ENCODE results near the gene SRGAP1.
"Not testable (repeated sequence)": the region's sequence is repeated elsewhere in the genome, so short reads cannot be mapped to it uniquely, and the experiment has no call there.

Gene SRGAP1

GRCh38 chr12:64092507-64093196 lies 248.2 kb downstream of the SRGAP1 start:
- DNase-seq = no peak

- no peak for DNase-seq
Measured at GRCh38 chr12:64093689-64094088, 249.2 kb downstream of the SRGAP1 start.

GRCh38 chr12:64097366-64098105 lies 253.0 kb downstream of the SRGAP1 start:
- no peak for DNase-seq

GRCh38 chr12:64098709-64099354 lies 254.3 kb downstream of the SRGAP1 start:
- no peak for DNase-seq

- DNase-seq = no peak
Measured at GRCh38 chr12:64099397-64099796, 254.9 kb downstream of the SRGAP1 start.

- no peak for DNase-seq
Measured at GRCh38 chr12:64102339-64102738, 257.8 kb downstream of the SRGAP1 start.

DNA sequence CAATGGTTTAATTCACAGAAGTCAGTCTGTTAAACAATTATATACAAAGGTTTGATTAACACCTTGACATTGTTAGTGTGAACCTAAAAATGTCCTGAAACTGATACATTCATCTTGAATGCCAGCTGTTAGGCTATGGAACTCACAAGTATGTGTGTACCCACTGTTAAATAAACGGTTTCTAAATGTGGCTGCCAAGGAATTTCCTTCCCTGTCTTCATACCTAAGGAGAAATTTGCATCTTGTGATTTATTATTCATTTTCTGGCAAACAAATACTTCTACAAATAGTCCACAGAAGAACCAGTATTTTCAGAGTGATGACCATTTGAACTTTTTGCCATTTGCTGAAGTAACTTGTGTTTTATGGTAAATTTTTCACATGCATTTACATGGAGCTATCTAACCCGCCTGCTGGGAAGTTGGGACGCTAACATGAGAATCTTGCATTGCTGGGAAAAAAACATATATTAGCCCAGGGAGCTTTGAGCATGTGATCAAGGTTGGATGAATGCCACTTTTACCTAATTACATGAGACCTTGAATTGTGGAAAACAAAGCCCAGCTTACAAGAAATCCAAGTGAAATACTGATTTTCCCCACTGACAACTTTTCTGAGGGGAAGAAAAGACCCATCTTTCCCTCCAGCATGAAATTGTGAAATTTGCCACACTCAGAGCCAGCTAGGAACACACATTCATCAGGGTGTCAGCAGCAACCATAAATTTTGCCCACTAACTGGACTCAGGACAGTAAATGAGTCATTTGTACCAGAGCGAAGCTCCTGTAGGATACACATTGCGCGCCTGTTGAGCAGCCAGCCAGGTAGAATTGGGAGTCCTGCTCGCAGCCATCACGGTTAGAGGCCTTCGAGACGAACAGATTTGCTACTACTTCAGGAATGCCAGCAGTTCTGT lies 259.6 kb downstream of the SRGAP1 start:
- DNase-seq = no peak

- peak; percentile 33 for DNase-seq
Measured at GRCh38 chr12:64105026-64105425, 260.5 kb downstream of the SRGAP1 start.

- no peak for DNase-seq
Measured at GRCh38 chr12:64107776-64108175, 263.3 kb downstream of the SRGAP1 start.

DNA sequence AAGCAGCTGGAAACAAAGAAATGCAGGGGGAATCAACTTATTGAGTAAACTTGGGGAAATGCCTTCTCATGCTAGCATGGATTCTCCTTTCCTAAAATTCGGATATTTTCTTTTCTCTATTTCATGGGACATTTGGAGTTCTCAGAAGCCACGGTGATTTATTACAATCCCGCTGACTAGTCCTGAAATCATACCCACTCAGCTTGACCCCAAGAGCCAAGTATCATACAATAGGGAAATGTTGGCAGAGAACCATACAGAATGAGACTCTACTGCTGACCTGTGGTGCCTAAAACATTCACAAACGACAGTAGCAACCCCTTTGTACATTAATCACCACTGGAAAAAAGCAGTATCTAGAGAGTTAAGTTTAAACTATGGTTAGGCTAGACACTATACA lies 265.2 kb downstream of the SRGAP1 start:
- DNase-seq = no peak

- no peak for DNase-seq
Measured at GRCh38 chr12:64110864-64111263, 266.4 kb downstream of the SRGAP1 start.

DNA sequence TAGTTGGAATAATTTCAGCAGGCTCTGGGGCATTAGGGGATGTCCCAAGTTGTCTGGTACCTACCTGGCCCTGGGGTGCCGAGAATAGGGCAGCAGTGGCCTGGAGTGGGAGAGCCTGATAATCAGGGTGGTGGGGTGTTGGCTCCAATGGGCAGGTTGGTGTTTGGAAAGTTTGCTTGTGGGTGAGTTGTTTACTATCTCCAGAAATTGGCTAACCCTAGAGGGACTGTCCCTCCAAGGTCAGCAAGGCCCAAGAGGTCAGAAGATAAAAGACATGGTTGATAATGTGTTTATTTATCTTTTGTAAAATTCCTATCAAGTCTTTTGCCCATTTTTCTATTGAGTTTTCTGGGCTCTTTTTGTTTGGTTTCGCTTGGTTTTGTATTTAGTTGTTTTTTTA lies 272.5 kb downstream of the SRGAP1 start:
- DNase-seq = no peak

- no peak for DNase-seq
Measured at GRCh38 chr12:64120568-64120967, 276.1 kb downstream of the SRGAP1 start.

GRCh38 chr12:64121086-64121485 lies 276.6 kb downstream of the SRGAP1 start:
- DNase-seq = not testable (repeated sequence)

DNA sequence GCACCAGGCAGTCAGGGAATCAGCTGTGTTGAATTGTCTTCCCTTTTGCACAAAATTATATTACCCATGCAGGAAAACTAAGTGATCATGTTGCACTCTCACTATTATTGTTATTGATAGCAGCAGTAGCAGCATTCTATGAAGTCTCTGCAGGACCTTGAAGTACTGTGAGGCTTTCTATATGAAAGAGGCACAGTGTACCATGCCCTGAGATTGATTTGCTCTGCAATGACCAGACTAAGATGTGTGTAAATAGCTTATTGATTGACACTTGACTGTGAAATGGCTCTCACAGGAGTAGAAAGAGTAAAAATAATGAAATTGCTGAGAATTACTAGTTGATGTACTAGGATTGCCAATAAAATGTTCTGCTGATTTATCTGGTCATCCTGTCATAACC lies 277.7 kb downstream of the SRGAP1 start:
- DNase-seq = peak; percentile 61

- DNase-seq = no peak
Measured at GRCh38 chr12:64122995-64123394, 278.5 kb downstream of the SRGAP1 start.

DNA sequence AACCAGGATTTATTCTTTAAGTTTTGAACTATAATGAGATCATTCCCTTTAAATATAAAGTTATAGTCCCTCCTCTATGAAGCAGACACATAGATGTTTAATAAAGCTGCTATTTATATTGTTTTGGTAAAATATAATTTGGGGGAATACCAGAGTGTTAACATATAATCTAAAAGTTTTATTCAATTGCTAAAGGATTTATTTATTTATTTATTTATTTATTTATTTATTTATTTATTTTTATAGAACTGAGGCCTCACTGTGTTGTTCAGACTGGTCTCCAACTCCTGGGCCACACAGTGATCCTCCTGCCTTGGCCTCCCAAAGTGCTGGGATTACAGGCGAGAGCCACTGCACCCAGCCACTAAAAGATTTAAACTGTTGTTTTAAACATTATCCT lies 278.9 kb downstream of the SRGAP1 start:
- DNase-seq = no peak

GRCh38 chr12:64124511-64125197 lies 280.2 kb downstream of the SRGAP1 start:
- DNase-seq = no peak

GRCh38 chr12:64125913-64126312 lies 281.4 kb downstream of the SRGAP1 start:
- DNase-seq = no peak

GRCh38 chr12:64127811-64128210 lies 283.3 kb downstream of the SRGAP1 start:
- no peak for DNase-seq

GRCh38 chr12:64128366-64128765 lies 283.9 kb downstream of the SRGAP1 start:
- no peak for DNase-seq

DNA sequence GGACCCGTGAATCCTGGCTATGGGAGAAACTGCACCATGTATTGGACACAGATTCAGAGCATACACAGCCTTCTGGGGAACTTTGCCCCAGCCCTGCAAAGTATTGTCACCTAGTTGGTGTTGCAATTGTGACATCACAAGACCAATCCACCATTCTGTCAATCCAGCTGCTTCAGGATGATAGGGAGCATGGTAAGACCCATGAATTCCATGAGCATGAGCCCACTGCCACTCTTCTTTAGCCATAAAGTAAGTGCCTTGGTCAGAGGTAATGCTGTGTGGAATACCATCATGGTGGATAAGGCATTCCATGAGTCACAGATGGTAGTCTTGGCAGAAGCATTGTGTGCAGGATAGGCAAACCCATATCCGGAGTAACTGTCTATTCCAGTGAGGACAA lies 286.0 kb downstream of the SRGAP1 start:
- DNase-seq = not testable (repeated sequence)

Data from NCI-H345 (cell line).